ENCODE data around the gene PHF21A.

- TF ChIP-seq CTCF (conservative IDR thresholded peaks at IDR 0.05 in 1 of 2, IDR thresholded peaks at IDR 0.05 in 1 of 2; ENCODE audit: extremely low read depth in 1 of 2, insufficient read depth in 1 of 2, low read depth in 1 of 2, low read length in 2 of 2) (no peak), EZH2 (IDR thresholded peaks at IDR 0.05; ENCODE audit: borderline replicate concordance, low read length) (no peak)
Observed at GRCh38 chr11:45997599-45997998, 123.7 kb downstream of the PHF21A start.

Data from mammary epithelial cell (primary cell).